GM12873 (cell line): ENCODE data around the gene SLC10A4.

Source experiments
- TF ChIP-seq, protein P1 (sequence below): IDR thresholded peaks from 2 replicates; pipeline ENCODE4 v1.5.1; 2012; ENCODE audit warnings: low read depth, mild to moderate bottlenecking, moderate library complexity, low read length, control low read depth; ENCODE audit not compliant: insufficient read depth; ENCODE audit errors: missing control alignments

The SLC10A4 gene

DNA sequence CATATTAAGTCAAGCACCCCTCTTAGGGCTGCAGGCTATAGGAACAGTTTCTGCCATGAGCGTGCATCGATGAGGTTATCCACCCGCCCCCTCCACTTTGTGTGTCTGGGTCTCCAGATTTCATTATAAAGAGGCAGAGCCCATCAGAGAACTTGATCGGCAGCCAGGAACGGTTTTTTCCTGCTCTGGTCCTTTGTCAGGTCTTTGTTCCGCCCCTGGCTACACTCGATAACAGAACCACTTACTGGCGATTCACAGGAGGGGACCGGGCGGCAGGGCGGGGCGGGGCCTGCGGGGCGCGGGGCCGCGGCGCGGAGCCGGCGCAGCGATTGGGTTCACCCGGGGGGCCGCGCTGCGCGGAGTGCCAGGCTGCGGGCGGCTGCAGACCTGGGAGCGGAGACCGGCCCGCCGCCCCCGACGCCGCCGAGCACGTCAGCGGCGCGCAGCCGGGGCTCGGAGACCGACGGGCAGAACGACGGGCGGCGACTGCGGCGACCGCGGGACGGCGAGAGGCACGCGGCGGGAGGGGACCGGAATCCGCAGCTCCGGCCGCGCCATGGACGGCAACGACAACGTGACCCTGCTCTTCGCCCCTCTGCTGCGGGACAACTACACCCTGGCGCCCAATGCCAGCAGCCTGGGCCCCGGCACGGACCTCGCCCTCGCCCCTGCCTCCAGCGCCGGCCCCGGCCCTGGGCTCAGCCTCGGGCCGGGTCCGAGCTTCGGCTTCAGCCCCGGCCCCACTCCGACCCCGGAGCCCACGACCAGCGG lies at the start of gene SLC10A4:
Gene SLC10A4, plus strand, starts transcription at position 338 of the 771 bp plus-strand sequence. Its CDS starts 219 bp downstream, at position 557.
- TF ChIP-seq, protein P1, sequence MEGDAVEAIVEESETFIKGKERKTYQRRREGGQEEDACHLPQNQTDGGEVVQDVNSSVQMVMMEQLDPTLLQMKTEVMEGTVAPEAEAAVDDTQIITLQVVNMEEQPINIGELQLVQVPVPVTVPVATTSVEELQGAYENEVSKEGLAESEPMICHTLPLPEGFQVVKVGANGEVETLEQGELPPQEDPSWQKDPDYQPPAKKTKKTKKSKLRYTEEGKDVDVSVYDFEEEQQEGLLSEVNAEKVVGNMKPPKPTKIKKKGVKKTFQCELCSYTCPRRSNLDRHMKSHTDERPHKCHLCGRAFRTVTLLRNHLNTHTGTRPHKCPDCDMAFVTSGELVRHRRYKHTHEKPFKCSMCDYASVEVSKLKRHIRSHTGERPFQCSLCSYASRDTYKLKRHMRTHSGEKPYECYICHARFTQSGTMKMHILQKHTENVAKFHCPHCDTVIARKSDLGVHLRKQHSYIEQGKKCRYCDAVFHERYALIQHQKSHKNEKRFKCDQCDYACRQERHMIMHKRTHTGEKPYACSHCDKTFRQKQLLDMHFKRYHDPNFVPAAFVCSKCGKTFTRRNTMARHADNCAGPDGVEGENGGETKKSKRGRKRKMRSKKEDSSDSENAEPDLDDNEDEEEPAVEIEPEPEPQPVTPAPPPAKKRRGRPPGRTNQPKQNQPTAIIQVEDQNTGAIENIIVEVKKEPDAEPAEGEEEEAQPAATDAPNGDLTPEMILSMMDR, result no peak

DNA sequence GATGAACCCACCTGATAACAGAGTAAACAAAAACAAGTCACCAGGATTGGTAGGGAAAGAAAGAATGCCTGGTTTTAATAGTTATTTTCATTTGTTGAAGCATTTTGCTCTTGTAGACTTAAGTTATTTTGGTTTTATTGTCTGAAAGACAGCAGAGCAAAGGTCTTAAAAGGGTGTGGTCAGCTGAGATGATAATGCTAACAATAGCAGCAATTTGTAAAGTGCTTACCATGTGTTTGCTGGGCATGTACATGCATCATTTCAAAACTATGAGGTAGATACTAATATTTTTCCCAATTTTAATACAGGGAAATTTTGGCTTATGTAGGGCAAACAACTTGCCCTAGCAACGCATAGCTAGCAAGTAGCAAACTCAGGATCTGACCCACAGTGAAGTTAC lies 46.8 kb upstream of the SLC10A4 start:
- TF ChIP-seq, protein P1, result no peak

- TF ChIP-seq, protein P1, result no peak
Measured at GRCh38 chr4:48439988-48440387, 43.2 kb upstream of the SLC10A4 start.

GRCh38 chr4:48445704-48446103 lies 37.4 kb upstream of the SLC10A4 start:
- TF ChIP-seq, protein P1, result peak; percentile 25

DNA sequence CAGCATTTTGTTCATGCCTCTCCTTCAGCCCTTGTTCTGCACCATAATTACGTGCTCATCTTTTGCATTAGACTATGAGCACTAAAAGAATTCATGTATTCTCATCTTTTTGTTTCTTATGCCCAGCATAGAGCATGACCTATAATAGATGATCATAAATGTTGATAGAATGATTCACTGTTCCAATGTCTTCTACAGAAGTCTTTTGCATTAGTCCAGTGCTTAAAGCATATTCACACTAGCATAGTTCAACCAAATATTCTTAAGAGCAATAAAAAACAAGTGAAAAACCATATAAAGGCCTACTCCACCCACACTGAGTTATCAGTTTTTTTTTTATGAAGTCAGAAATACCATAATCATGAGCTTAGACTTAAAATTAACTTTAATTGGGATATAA lies 36.5 kb upstream of the SLC10A4 start:
- TF ChIP-seq, protein P1, result no peak

DNA sequence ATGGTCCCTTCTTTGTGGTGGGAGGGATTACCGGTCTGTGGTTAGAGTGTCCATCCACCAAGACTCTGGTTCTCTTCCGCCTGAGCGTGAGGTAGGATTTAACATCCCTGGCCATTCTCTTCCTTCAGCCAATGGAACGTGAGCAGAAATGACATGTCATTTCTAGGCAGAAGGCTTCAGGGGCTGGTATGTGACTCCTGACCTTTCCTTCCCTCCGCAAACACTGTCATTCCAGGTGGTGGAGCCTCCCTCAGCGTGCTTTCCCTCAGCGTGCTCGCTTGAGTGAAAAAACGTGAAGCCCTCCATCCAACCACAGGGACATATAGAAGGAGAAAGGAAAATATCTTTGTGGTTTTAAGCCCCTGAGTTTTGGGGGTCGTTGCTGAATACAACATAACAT lies 34.0 kb upstream of the SLC10A4 start:
- TF ChIP-seq, protein P1, result no peak

GRCh38 chr4:48450740-48451139 lies 32.4 kb upstream of the SLC10A4 start:
- TF ChIP-seq, protein P1, result no peak
